GM15510 (cell line): ENCODE results near the gene SBSN.

ENCODE experiments used
- POLR2A ChIP-seq: IDR thresholded peaks from 3 replicates; pipeline ENCODE4 v1.6.1; 2011; ENCODE audit warnings: borderline replicate concordance; ENCODE audit not compliant: insufficient read length; ENCODE audit errors: extremely low read depth

SBSN gene

DNA sequence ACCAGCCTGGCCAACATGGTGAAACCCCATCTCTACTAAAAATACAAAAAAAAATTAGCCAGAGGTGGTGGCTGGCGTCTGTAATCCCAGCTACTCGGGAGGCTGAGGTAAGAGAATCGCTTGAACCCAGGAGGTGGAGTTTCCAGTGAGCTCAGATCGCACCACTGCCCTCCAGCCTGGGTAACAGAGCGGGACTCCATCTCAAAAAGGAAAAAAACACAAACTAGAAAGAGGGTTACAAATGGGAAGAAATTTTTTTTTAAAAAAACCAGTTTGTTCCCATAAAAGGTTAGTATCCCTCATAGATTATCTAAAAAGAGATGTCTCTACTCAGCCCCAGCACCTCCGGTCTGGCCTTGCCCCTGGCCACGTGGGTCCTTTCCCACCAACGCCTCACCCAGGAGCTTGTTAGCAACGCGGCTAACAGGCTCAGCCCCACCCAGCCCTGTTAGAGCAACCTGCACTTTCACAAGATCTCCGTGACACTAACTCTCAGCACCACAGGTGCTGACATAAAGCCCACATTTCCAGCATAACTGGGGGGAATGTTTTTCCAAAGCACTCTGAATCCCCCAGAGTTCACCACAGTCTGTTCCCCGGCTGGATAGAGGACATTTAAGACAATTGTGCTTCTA lies 19.0 kb downstream of the SBSN start:
- no peak for TF ChIP-seq POLR2A

DNA sequence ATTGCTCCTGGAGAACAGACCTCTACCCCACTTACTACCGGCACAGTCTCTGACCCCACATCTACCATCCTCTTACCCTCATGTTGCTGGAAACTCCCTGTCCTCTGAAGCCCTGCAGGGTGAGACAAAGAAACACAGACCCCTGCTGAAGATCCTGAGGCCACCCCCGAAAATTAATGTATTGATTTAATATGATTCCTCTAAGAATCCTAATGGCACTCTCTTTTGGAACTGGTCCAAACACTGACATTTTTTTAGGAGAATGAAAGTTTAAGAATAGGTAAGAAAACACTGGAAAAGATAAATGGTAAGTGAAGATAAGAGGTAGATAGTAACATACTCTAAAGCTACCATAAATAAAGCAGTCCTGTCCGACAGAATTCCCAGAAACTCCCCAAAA lies 20.0 kb downstream of the SBSN start:
- TF ChIP-seq POLR2A: no peak

DNA sequence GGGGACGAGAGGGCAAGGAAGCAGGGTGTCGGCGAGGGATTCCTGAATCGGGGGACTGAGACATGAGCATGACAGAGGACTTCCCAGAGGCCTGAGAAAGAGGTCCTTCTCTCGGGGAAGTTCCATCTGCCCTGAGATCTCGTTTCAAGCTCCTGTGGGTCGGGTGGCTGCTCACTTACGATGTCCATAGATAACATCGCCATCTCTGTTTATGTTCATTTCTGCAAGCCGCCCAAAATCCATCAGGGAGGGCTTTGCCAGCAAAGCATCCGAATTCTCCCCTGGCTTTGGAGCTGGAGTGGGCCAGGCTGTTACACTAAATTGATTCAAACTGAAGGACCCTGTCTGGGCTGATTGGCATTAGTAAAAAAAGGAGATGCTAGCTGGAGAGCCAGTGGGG lies 20.6 kb downstream of the SBSN start:
- TF ChIP-seq POLR2A: no peak

DNA sequence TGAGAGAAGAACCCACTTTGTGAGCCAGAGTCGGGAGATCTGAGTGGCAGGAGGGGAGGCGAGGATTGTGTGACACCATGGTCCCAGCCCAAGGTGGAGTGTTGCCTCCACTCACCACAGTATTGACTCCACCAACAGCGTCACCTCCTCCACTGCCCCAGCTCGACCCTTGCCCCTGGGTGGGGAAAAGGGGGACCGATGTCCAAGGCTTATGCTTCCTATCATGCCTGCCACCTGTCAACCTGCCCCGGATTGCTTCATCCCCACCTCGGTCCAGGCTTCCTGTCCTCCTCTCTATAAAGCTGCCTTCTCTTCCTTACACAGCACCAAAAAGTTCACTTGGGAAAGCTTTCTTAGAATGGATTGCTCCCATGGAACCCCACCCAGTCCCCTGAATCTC lies 22.1 kb downstream of the SBSN start:
- no peak for TF ChIP-seq POLR2A

DNA sequence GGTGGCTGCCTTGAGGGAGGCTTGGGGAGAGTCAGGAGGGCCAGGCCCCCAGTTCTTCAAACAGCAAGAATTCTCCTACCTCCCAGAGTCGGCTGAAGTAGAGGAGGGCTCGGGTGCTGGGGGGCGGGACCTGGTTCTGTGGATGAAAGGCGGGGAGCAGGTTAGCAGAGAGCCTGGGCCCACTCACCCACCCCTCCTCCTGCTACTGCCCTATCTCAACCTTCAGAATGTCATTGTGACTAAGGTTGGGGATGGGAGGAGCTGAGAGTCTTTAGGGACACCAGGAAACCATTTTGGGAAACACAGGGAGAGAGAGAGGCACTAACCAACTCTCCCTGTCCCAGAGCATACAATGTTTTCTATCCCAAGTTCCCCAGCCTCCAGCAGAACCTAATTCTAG lies 25.4 kb downstream of the SBSN start:
- TF ChIP-seq POLR2A: no peak

DNA sequence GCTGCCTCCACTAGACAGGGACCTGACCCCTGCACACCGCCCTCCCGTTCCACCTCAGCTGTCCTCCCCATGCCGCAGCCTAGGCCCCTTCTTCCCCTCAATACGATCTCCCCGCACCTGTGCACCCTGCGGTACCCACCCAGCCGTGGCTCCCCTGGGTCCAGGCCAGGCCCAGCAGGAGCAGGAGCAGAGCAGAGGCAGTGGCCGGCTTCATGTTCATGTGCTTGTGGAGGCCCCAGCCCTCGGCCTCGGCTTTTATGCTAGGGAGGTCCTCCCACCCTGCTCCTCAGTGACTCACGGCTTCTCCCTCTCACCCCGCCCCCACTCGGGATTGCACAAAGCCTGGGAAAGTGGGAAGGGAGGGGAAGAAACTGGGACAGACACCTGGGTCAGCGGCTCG lies 26.4 kb downstream of the SBSN start:
- TF ChIP-seq POLR2A: no peak

DNA sequence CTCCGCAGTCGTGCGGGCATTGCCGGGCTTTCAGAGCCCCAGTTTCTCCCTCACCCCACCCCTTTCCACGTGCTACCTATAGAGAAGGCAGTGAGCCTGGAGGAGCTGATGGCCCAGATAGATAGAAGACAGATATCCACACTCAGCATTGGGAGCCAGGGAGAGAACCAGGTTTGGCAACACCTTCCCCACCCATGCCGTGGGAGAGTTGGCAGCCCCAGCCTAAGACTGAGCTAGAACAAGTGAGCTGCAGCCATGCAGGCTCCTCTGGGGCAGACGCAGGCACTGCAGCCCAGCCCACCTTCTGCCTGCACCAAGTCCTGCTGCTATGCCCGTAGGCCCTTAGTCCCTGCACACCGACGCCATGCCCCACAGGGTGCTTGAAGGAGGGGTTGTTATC lies 27.5 kb downstream of the SBSN start:
- TF ChIP-seq POLR2A: no peak

DNA sequence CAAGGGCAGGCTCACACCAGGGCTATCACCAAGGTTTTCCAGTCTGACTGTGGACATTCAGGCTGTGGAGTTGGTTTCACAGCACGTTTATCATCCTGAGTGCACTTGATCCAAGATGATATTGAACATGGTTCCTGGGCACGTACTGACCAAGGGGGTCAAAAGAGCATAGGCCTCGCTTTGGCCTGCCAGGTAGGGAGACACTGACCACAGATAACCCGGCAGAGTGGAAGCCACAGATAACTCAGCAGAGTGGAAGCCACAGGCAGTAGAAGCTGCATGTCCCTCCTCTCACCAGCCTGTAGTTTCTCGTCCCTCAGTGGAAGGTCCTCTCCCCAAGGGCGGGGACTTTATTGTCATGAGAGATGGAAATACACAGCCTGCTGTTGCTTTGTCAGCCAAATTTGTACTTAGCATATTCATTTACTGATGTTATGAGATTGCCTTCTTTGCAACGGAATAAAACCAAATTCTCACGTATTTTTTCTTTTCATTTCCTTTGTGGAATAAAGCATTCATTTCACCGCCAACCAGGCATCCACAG lies 29.1 kb downstream of the SBSN start:
- TF ChIP-seq POLR2A: no peak

DNA sequence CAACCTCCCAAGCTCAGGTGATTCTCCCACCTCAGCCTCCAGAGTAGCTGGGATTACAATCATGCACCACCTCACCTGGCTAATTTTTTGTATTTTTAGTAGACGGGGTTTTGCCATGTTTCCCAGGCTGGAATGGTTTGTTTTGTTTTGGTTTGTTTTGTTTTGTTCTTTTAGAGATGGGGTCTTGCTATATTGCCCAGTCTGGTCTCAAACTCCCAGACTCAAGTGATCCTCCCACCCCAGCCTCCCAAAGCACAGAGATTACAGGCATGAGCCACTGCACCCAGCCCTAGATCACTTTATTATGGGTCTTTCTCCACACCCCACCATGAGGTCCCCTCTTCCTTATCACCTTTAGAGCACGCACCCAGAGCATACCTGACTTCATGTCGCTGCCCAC lies 29.9 kb downstream of the SBSN start:
- TF ChIP-seq POLR2A: no peak

DNA sequence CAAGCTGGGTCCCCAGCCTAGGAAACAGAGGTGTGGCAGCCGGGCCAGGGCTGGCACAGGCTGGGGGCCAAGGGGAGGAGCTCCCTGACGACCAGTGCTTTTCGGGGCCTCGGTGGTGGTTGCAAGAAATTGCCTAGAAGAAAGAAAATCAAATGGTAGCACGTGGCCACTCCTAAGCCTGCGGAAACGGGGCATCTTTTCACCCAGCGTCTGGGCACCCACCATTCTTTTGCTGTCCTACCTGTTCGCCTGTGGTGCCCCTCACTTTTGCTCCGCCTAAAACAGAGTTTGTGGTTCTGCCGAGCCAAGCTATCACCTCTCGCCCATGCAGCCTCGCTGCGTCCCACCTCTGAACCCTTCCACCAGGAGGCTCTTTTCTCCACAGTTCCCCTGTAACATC lies 30.7 kb downstream of the SBSN start:
- TF ChIP-seq POLR2A: no peak

DNA sequence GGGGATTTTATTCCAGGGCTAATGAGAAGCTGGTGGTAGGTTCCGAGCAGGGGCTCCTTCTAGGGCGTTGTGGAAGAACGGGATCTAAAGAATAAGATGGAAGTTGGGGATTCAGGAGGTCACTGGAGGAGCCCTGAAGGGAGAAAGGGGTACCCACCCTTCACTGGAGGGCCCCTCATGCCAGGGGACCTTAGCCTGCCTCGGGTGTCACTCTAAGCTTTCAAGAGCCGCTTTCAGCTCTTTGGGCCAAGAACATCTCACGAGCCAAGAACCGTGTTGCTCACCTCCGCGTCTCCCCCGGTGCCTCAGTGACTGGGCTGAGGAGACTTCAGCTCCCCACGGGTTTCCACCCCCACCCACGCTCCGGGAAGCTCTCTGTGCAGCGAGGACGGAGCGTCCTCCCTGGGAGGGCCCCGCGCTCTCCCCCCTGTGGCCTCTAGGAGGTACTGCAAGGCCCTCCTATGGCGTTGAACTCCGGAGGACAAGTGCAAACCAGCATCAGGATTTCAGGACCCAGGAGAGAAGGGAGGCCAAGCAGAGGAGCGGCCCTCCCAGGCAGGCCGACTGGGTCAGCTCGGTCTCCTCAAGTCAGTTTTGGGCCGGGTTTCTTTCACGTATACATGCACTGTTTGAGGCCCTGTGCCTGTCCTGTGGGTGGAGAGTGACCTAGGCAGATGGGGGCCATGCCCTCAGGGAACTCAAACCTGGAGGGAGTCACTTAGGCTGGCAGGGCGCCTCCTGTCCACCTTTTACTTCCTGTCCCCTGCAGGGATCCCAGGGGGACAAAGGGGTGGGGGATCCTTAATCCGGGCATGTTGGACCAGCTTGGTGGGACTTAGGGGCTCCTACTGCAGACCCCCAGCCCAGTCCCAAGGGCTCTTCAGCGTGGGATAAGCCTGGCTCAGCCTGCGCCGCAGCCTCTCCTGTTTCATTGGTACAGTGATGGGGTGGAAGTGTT lies 32.7 kb downstream of the SBSN start:
- no peak for TF ChIP-seq POLR2A

DNA sequence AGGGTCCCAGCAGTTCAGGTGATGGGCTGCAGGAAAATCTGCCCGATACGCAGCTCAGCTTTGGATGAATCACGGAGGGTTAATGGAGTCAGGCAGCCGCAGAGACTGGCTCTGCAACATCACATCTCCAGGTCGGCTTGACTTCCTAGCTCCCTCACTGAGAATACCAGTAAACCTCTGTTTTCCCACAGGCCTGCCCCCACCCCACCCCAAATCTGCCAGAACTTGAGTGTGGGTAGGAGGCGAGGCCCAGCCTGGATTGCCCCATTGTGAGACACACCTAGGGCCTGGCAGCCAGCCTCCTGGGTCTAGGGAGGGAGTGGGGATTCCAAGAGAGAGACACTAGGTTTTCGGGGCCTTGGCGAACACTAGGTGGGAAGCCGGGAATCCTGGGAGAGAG lies 34.1 kb downstream of the SBSN start:
- TF ChIP-seq POLR2A: no peak

DNA sequence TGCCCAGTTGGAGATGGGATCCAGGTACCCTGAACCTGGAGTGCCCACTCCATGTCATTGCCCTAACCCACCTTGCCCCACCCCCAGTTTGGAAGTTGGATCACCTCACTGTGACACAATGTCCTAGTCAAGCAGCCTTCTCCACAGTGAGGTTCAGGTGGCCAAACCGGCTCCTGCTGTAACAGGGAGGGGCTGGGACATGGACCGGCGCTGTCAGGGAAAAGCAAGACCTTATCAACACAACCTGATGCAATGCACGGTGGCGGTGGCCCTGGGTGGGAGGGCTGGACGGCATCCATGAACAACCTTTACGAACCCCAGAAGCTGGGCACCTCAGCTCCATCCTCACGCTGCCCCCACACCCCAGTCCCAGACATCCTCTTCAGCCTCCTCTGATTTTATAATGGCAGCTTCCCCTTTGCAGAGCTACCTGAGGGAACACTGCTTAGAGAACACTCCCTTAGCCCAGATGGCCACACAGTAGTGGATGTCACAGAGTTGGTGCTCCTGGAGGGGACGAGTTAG lies 36.2 kb downstream of the SBSN start:
- no peak for TF ChIP-seq POLR2A

DNA sequence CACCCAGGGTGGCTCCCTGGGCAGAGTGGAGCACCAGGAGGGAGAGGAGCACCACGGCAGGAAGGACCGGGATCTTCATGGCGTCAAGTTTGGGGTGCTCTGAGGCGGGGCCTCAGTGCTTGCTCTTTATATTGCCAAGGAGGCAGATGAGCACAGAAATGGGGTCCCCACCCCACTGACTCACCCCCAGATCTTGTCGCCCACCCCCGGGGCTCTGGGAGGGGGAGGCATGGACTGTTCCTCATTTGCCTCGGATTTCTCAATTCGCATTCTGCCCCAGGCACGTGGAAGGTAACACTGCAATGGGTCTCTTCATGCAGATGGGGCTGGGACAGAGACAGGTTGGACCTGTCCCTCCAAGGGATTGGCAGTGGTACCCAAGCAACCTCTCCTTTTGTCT lies 37.7 kb downstream of the SBSN start, which contains the start of gene KRTDAP:
KRTDAP (minus strand) TSS at position 101 of the 400 bp plus-strand sequence; CDS start at position 79, 22 bp downstream.
- TF ChIP-seq POLR2A: no peak

DNA sequence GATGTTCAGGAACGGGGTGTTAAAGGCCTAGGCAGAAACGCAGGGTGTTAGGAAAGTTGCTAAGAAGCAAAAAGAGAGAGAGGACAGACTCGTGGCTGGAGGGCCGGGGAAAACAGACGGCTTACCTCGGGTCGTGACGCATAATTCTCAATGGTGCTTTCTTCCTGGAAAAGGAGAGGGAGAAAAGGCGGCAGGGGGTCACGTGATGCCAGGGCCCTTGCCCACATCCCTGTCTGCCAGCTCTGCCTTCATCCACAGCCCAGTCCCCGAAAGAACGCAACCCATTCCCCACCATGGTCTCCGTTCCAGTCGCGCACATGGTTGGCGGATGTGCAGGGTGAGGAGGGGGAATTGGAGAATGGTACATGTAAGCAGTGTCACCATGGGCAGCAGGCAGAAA lies 39.4 kb downstream of the SBSN start:
- no peak for TF ChIP-seq POLR2A

DNA sequence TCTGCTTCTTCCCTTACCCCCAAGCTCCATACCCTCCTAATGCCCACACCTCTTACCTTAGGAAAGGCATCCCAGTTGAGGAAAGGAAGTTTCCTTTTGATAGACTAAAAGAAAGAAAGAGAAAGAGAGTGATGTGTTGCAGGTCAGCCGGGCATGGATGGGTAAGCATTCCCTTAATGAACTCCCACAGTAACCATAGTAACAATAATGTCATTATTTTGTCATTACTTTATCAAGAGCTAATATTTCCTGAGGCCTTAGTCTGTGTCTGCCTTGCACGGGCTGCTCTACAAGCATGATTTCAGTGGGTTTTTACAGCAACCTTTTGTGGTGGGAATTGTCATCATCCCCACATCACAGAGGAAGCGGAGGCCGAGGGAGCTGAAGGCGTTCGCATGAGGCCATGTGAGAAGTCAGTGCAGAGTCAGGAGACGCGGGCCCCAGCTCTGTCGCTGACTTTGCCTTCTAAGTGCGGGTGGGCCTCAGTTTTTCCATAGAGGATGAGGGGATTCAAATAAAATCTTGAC lies 40.4 kb downstream of the SBSN start:
- no peak for TF ChIP-seq POLR2A

DNA sequence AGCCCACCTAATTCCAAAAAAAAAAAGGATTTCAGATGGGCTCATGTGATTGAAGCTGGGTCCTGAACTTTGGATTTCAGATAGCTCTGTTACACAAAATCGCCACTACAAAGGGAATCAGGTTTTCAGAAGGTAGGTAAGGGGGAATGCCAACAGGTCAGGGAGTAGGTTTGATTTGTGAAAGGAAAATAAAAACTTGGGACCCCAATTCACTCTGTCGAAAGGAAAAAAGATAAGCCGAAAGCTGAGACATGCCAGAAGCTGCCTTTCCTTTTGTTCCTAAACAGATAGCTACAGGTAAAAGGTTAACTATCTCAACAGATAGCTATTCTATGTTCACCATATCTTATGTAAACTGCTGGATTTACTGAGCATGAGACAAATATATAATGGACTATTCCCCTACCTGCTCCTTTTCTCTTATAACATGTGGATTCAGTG lies 41.8 kb downstream of the SBSN start:
- no peak for TF ChIP-seq POLR2A
